ENCODE measurements around the gene CLDN34.

CLDN34 gene

GRCh38 chrX:9953396-9953795, 13.8 kb upstream of the CLDN34 start:
- TF ChIP-seq RAD21 (IDR thresholded peaks at IDR 0.05; ENCODE audit: low read depth) (no peak), ZBTB7A (IDR thresholded peaks at IDR 0.05; ENCODE audit: low read depth) (no peak), TAF1 (IDR thresholded peaks at IDR 0.05; ENCODE audit: low read depth) (no peak), CEBPB (IDR thresholded peaks at IDR 0.05) (no peak), EGR1 (IDR thresholded peaks at IDR 0.05) (no peak), MAX (IDR thresholded peaks at IDR 0.05) (no peak), FOXM1 (IDR thresholded peaks at IDR 0.05; ENCODE audit: borderline replicate concordance, low read depth) (no peak), REST (IDR thresholded peaks at IDR 0.05; ENCODE audit: low read depth) (no peak), NFIC (IDR thresholded peaks at IDR 0.05) (no peak), USF1 (IDR thresholded peaks at IDR 0.05) (no peak), YY1 (IDR thresholded peaks at IDR 0.05; ENCODE audit: low read depth) (no peak)

- TF ChIP-seq TCF12 (IDR thresholded peaks at IDR 0.05; ENCODE audit: low read depth) (no peak), CEBPB (IDR thresholded peaks at IDR 0.05) (no peak), TEAD4 (IDR thresholded peaks at IDR 0.05) (no peak), REST (IDR thresholded peaks at IDR 0.05; ENCODE audit: low read depth) (no peak), YY1 (IDR thresholded peaks at IDR 0.05; ENCODE audit: low read depth) (no peak), RAD21 (IDR thresholded peaks at IDR 0.05; ENCODE audit: low read depth) (no peak), CREB1 (IDR thresholded peaks at IDR 0.05; ENCODE audit: low read depth) (no peak), EGR1 (IDR thresholded peaks at IDR 0.05) (no peak), USF1 (IDR thresholded peaks at IDR 0.05) (no peak), ZBTB7A (IDR thresholded peaks at IDR 0.05; ENCODE audit: low read depth) (no peak), FOXM1 (IDR thresholded peaks at IDR 0.05; ENCODE audit: borderline replicate concordance, low read depth) (no peak), EP300 (IDR thresholded peaks at IDR 0.05; ENCODE audit: borderline replicate concordance) (no peak), TAF1 (IDR thresholded peaks at IDR 0.05; ENCODE audit: low read depth) (no peak), NFIC (IDR thresholded peaks at IDR 0.05) (no peak), MAX (IDR thresholded peaks at IDR 0.05) (no peak)
Observed at GRCh38 chrX:9955506-9955905, 11.7 kb upstream of the CLDN34 start.

GRCh38 chrX:9957743-9958142, 9.4 kb upstream of the CLDN34 start:
- TF ChIP-seq TAF1 (IDR thresholded peaks at IDR 0.05; ENCODE audit: low read depth) (no peak), FOXM1 (IDR thresholded peaks at IDR 0.05; ENCODE audit: borderline replicate concordance, low read depth) (no peak), CEBPB (IDR thresholded peaks at IDR 0.05) (no peak), TCF12 (IDR thresholded peaks at IDR 0.05; ENCODE audit: low read depth) (no peak)

GRCh38 chrX:9958183-9958582, 9.0 kb upstream of the CLDN34 start:
- TF ChIP-seq CEBPB (IDR thresholded peaks at IDR 0.05) (no peak), TCF12 (IDR thresholded peaks at IDR 0.05; ENCODE audit: low read depth) (no peak), ZBTB7A (IDR thresholded peaks at IDR 0.05; ENCODE audit: low read depth) (no peak), USF1 (IDR thresholded peaks at IDR 0.05) (no peak), EGR1 (IDR thresholded peaks at IDR 0.05) (no peak), YY1 (IDR thresholded peaks at IDR 0.05; ENCODE audit: low read depth) (no peak), TAF1 (IDR thresholded peaks at IDR 0.05; ENCODE audit: low read depth) (no peak), MAX (IDR thresholded peaks at IDR 0.05) (no peak), RAD21 (IDR thresholded peaks at IDR 0.05; ENCODE audit: low read depth) (no peak), EP300 (IDR thresholded peaks at IDR 0.05; ENCODE audit: borderline replicate concordance) (no peak)

GRCh38 chrX:9961750-9962149, 5.4 kb upstream of the CLDN34 start:
- TF ChIP-seq ZBTB7A (IDR thresholded peaks at IDR 0.05; ENCODE audit: low read depth) (no peak), TAF1 (IDR thresholded peaks at IDR 0.05; ENCODE audit: low read depth) (no peak), MAX (IDR thresholded peaks at IDR 0.05) (no peak)

- TF ChIP-seq TCF12 (IDR thresholded peaks at IDR 0.05; ENCODE audit: low read depth), result no peak
Observed at GRCh38 chrX:9977635-9978034, 10.5 kb downstream of the CLDN34 start.
